ENCODE measurements around the gene LIPF. TPM values are rescaled to one million over a fixed set of nuclear protein-coding genes. Genes with fewer than 3 reads are reported as not detected.

The LIPF gene
- polyA plus RNA-seq (2012; ENCODE audit: low read depth, missing spikeins), result not detected

- FAIRE-seq (no peak), DNase-seq (ENCODE audit: insufficient read length, low spot score) (no peak)
- no peak for TF ChIP-seq POU2F2 (IDR thresholded peaks at IDR 0.05; ENCODE audit: low read depth, low read length)
- no peak for TF ChIP-seq PAX5 (IDR thresholded peaks at IDR 0.05; ENCODE audit: insufficient read depth, low read length, severe bottlenecking)
- TF ChIP-seq TAF1 (IDR thresholded peaks at IDR 0.05; ENCODE audit: low read depth, low read length), result no peak
- no peak for TF ChIP-seq POLR2A (IDR thresholded peaks at IDR 0.05; ENCODE audit: low read depth, low read length)
- TF ChIP-seq POLR2AphosphoS5 (IDR thresholded peaks at IDR 0.05; ENCODE audit: low read depth, low read length), result no peak
- TF ChIP-seq SPI1 (IDR thresholded peaks at IDR 0.05; ENCODE audit: low read depth, low read length), result no peak
Measured at GRCh38 chr10:88664142-88664541, at the start of gene LIPF. LIPF (plus strand) TSS chr10:88664442; CDS start chr10:88667298, 2,856 bp downstream.

GRCh38 chr10:88616250-88616977, 47.8 kb upstream of the LIPF start:
- no peak for DNase-seq (ENCODE audit: insufficient read length, low spot score)
- no peak for TF ChIP-seq TAF1 (IDR thresholded peaks at IDR 0.05; ENCODE audit: low read depth, low read length)
- TF ChIP-seq PAX5 (IDR thresholded peaks at IDR 0.05; ENCODE audit: insufficient read depth, low read length, severe bottlenecking), result no peak
- no peak for TF ChIP-seq POLR2AphosphoS5 (IDR thresholded peaks at IDR 0.05; ENCODE audit: low read depth, low read length)
- TF ChIP-seq SPI1 (IDR thresholded peaks at IDR 0.05; ENCODE audit: low read depth, low read length), result no peak
- no peak for TF ChIP-seq POU2F2 (IDR thresholded peaks at IDR 0.05; ENCODE audit: low read depth, low read length)
- no peak for TF ChIP-seq POLR2A (IDR thresholded peaks at IDR 0.05; ENCODE audit: low read depth, low read length)
- no peak for FAIRE-seq

- DNase-seq (ENCODE audit: insufficient read length, low spot score) (no peak), FAIRE-seq (no peak)
- no peak for TF ChIP-seq TAF1 (IDR thresholded peaks at IDR 0.05; ENCODE audit: low read depth, low read length)
- no peak for TF ChIP-seq POLR2A (IDR thresholded peaks at IDR 0.05; ENCODE audit: low read depth, low read length)
- TF ChIP-seq SPI1 (IDR thresholded peaks at IDR 0.05; ENCODE audit: low read depth, low read length), result no peak
- TF ChIP-seq POLR2AphosphoS5 (IDR thresholded peaks at IDR 0.05; ENCODE audit: low read depth, low read length), result no peak
- TF ChIP-seq PAX5 (IDR thresholded peaks at IDR 0.05; ENCODE audit: insufficient read depth, low read length, severe bottlenecking), result no peak
- TF ChIP-seq POU2F2 (IDR thresholded peaks at IDR 0.05; ENCODE audit: low read depth, low read length), result no peak
Measured at GRCh38 chr10:88617772-88618300, 46.4 kb upstream of the LIPF start.

- FAIRE-seq (no peak), DNase-seq (ENCODE audit: insufficient read length, low spot score) (no peak)
Measured at GRCh38 chr10:88618496-88618895, 45.7 kb upstream of the LIPF start.

GRCh38 chr10:88620441-88620840, 43.8 kb upstream of the LIPF start:
- TF ChIP-seq POU2F2 (IDR thresholded peaks at IDR 0.05; ENCODE audit: low read depth, low read length), result no peak
- FAIRE-seq (no peak), DNase-seq (ENCODE audit: insufficient read length, low spot score) (no peak)

More at GRCh38 chr10:88618496-88618895, 45.7 kb upstream of the LIPF start:
- TF ChIP-seq TAF1 (IDR thresholded peaks at IDR 0.05; ENCODE audit: low read depth, low read length), result no peak
- TF ChIP-seq PAX5 (IDR thresholded peaks at IDR 0.05; ENCODE audit: insufficient read depth, low read length, severe bottlenecking), result no peak
- TF ChIP-seq POLR2A (IDR thresholded peaks at IDR 0.05; ENCODE audit: low read depth, low read length), result no peak
- TF ChIP-seq POU2F2 (IDR thresholded peaks at IDR 0.05; ENCODE audit: low read depth, low read length), result no peak
- no peak for TF ChIP-seq POLR2AphosphoS5 (IDR thresholded peaks at IDR 0.05; ENCODE audit: low read depth, low read length)
- TF ChIP-seq SPI1 (IDR thresholded peaks at IDR 0.05; ENCODE audit: low read depth, low read length), result no peak

GRCh38 chr10:88623835-88624234, 40.4 kb upstream of the LIPF start:
- FAIRE-seq, result peak; percentile 5

GRCh38 chr10:88624840-88625239, 39.4 kb upstream of the LIPF start:
- no peak for FAIRE-seq

More at GRCh38 chr10:88623835-88624234, 40.4 kb upstream of the LIPF start:
- DNase-seq (ENCODE audit: insufficient read length, low spot score), result no peak
- TF ChIP-seq POLR2A (IDR thresholded peaks at IDR 0.05; ENCODE audit: low read depth, low read length) (no peak), POLR2AphosphoS5 (IDR thresholded peaks at IDR 0.05; ENCODE audit: low read depth, low read length) (no peak), PAX5 (IDR thresholded peaks at IDR 0.05; ENCODE audit: insufficient read depth, low read length, severe bottlenecking) (no peak), POU2F2 (IDR thresholded peaks at IDR 0.05; ENCODE audit: low read depth, low read length) (no peak), SPI1 (IDR thresholded peaks at IDR 0.05; ENCODE audit: low read depth, low read length) (no peak), TAF1 (IDR thresholded peaks at IDR 0.05; ENCODE audit: low read depth, low read length) (no peak)

GRCh38 chr10:88640186-88640585, 24.1 kb upstream of the LIPF start:
- FAIRE-seq, result no peak
- DNase-seq (ENCODE audit: insufficient read length, low spot score), result no peak
- TF ChIP-seq POLR2A (IDR thresholded peaks at IDR 0.05; ENCODE audit: low read depth, low read length) (no peak), TAF1 (IDR thresholded peaks at IDR 0.05; ENCODE audit: low read depth, low read length) (no peak), POU2F2 (IDR thresholded peaks at IDR 0.05; ENCODE audit: low read depth, low read length) (no peak), PAX5 (IDR thresholded peaks at IDR 0.05; ENCODE audit: insufficient read depth, low read length, severe bottlenecking) (no peak), SPI1 (IDR thresholded peaks at IDR 0.05; ENCODE audit: low read depth, low read length) (no peak), POLR2AphosphoS5 (IDR thresholded peaks at IDR 0.05; ENCODE audit: low read depth, low read length) (no peak)

More at GRCh38 chr10:88624840-88625239, 39.4 kb upstream of the LIPF start:
- no peak for DNase-seq (ENCODE audit: insufficient read length, low spot score)
- TF ChIP-seq SPI1 (IDR thresholded peaks at IDR 0.05; ENCODE audit: low read depth, low read length) (no peak), POLR2A (IDR thresholded peaks at IDR 0.05; ENCODE audit: low read depth, low read length) (no peak), POU2F2 (IDR thresholded peaks at IDR 0.05; ENCODE audit: low read depth, low read length) (no peak), TAF1 (IDR thresholded peaks at IDR 0.05; ENCODE audit: low read depth, low read length) (no peak), POLR2AphosphoS5 (IDR thresholded peaks at IDR 0.05; ENCODE audit: low read depth, low read length) (no peak), PAX5 (IDR thresholded peaks at IDR 0.05; ENCODE audit: insufficient read depth, low read length, severe bottlenecking) (no peak)

GRCh38 chr10:88642209-88642608, 22.0 kb upstream of the LIPF start:
- FAIRE-seq (no peak), DNase-seq (ENCODE audit: insufficient read length, low spot score) (no peak)
- TF ChIP-seq SPI1 (IDR thresholded peaks at IDR 0.05; ENCODE audit: low read depth, low read length) (no peak), POU2F2 (IDR thresholded peaks at IDR 0.05; ENCODE audit: low read depth, low read length) (no peak), POLR2AphosphoS5 (IDR thresholded peaks at IDR 0.05; ENCODE audit: low read depth, low read length) (no peak), PAX5 (IDR thresholded peaks at IDR 0.05; ENCODE audit: insufficient read depth, low read length, severe bottlenecking) (no peak), POLR2A (IDR thresholded peaks at IDR 0.05; ENCODE audit: low read depth, low read length) (no peak), TAF1 (IDR thresholded peaks at IDR 0.05; ENCODE audit: low read depth, low read length) (no peak)

Data from GM12891 (cell line).